Sigmoid colon (tissue), 7 donors: ENCODE data around the gene LAMC3. TPM values are rescaled to one million over a fixed set of nuclear protein-coding genes. Genes with fewer than 3 reads are reported as not detected.

ENCODE experiments used
- DNase-seq: peaks from one replicate; pipeline ENCODE4 v3.0.0-alpha.2; 2019
- H3K27ac ChIP-seq, 4 donors: fragments of 200-600 bp; sonication (generic); one replicate each; pipeline ENCODE4 v1.5.1; 2016 to 2019; ENCODE audit warnings: mild to moderate bottlenecking in 1 of 4
- H3K27me3 ChIP-seq, 3 donors: fragments of 200-600 bp; sonication (generic); one replicate each; pipeline ENCODE4 v1.5.1; 2019; ENCODE audit warnings: mild to moderate bottlenecking in 1 of 3
- H3K36me3 ChIP-seq, 4 donors: fragments of 200-600 bp; sonication (generic); one replicate each; pipeline ENCODE4 v1.5.1; 2016 to 2019
- H3K4me1 ChIP-seq, 4 donors: fragments of 200-600 bp; sonication (generic); one replicate each; pipeline ENCODE4 v1.5.1; 2017 to 2019
- H3K4me3 ChIP-seq, 4 donors: fragments of 200-600 bp; sonication (generic); one replicate each; pipeline ENCODE4 v1.5.1; 2017 to 2019; ENCODE audit warnings: mild to moderate bottlenecking in 2 of 4, moderate library complexity in 1 of 4
- H3K9me3 ChIP-seq, 4 donors: fragments of 200-600 bp in 3 of 4; sonication (generic) in 3 of 4; one replicate each; pipeline versions ENCODE4 v1.5.1 to v1.6.1; 2013 to 2019
- CTCF ChIP-seq, 4 experiments: fragments of 450-650 bp in 3 of 4; fragments of 200-600 bp in 1 of 4; IDR thresholded peaks; one replicate each; pipeline ENCODE4 v1.5.1; 2016 to 2019; ENCODE audit warnings: antibody characterized with exemption in 4 of 4, mild to moderate bottlenecking in 3 of 4, moderate library complexity in 2 of 4
- EP300 ChIP-seq, 4 donors: sonication (generic); formaldehyde crosslinking; IDR thresholded peaks; one replicate each; pipeline ENCODE4 v1.6.1; 2017; ENCODE audit warnings: antibody characterized with exemption in 4 of 4
- POLR2A ChIP-seq, 2 donors: fragments of 450-650 bp; IDR thresholded peaks; one replicate each; pipeline ENCODE4 v1.6.1; 2016; ENCODE audit warnings: antibody characterized with exemption in 2 of 2, mild to moderate bottlenecking in 2 of 2, moderate library complexity in 2 of 2
- POLR2AphosphoS5 ChIP-seq, 4 donors: sonication (generic); formaldehyde crosslinking; IDR thresholded peaks; one replicate each; pipeline ENCODE4 v1.6.1; 2017; ENCODE audit warnings: antibody characterized with exemption in 4 of 4
- WGBS, 2 donors: extraction: QIAGEN DNeasy Blood & Tissue Kit; methylation state at CpG; one replicate each; pipeline ENCODE4 v1.1.7; 2013; 5-methylcytosine and 5-hydroxymethylcytosine counted together
- intact Hi-C: fragments of 100-400 bp; cut with DNase I; formaldehyde crosslinking; loops from one replicate; pipeline ENCODE4 v1.15.1; 2023
- polyA plus RNA-seq, 3 donors: library from polyadenylated mRNA; stranded (reverse); fragments of 200-250 nt; gene quantifications; one replicate each; pipeline ENCODE4 v1.2.3, GENCODE V29; 2013
- total RNA-seq, 4 donors: library from RNA; depleted of rRNA; stranded (reverse); fragments of >200 nt; gene quantifications; one replicate each; pipeline ENCODE4 v1.1.0, GENCODE V29; 2016
- donor health status: healthy with polysubstance abuse.
- donor health status: Bipolar disorder and iron deficiency.
- donor health status: healthy.

LAMC3 gene
- total and polyA plus RNA-seq, 7 donors: under 0.01 to 1.4 (median 0.46) TPM; not detected in 2

- no peak for DNase-seq
- intact Hi-C loops: no loop called here
- no peaks in the 10 kb centered on the region for H3K4me1 ChIP-seq
- H3K4me3 ChIP-seq: no peak overlapping the region
- no peak for TF ChIP-seq CTCF (IDR thresholded peaks at IDR 0.05)
- 74 to 77% methylated on average over 19 of the region's 19 CpGs for WGBS, 2 donors
- no peaks in the 10 kb centered on the region for H3K36me3 ChIP-seq
- H3K27me3 ChIP-seq: peaks cover 0 to 32% (median 17%) of the 10 kb centered on the region in 3 donors
- no peak overlapping the region for H3K27ac ChIP-seq
- H3K9me3 ChIP-seq: no peaks in the 10 kb centered on the region
Measured at GRCh38 chr9:130972957-130973685, 35.9 kb upstream of the LAMC3 start.

DNA sequence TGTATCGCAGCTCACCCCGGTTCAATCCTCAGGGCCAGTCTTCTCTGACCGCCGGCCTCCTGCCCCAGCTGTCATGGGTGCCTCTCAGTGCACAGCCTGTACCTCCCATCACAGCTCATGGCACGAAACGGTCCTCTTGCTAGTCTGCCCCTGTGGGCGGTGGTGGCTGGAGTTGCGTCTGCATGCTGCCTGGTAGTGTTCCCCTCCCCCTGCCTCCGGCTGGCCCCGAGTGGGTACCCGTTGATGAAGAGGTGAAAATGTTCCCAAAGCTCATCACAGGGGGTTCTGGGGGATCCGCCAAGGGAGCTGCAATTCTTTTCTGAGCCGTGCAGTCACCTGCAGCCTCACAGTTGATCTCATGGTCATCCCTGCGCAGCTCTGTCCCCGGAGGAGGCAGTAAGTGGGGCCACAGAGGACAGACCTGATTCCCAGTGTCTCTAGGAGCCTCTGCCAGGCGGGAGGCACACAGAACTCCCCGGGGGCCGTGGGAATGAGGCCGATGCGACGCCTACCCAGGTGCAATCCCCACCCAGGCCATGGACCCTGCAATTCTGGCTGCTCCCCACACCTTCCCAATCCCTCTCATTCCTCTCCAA, 35.2 kb upstream of the LAMC3 start:
- Histone ChIP-seq H3K36me3 (no peaks in the 10 kb centered on the region), H3K4me1 (no peaks in the 10 kb centered on the region), H3K27me3 (peaks cover 0 to 32% (median 17%) of the 10 kb centered on the region in 3 donors), H3K4me3 (no peak overlapping the region), H3K9me3 (no peaks in the 10 kb centered on the region), H3K27ac (no peak overlapping the region)
- DNase-seq: no peak
- intact Hi-C loops: no loop called here
- WGBS, 2 donors: 56 to 67% methylated on average over 21 of the region's 21 CpGs
- no peak for TF ChIP-seq POLR2AphosphoS5 (IDR thresholded peaks at IDR 0.05)
- TF ChIP-seq POLR2A (IDR thresholded peaks at IDR 0.05): no peak
- no peak for TF ChIP-seq CTCF (IDR thresholded peaks at IDR 0.05)

- Histone ChIP-seq H3K9me3 (no peaks in the 10 kb centered on the region), H3K36me3 (no peaks in the 10 kb centered on the region), H3K4me1 (no peaks in the 10 kb centered on the region), H3K27ac (no peak overlapping the region), H3K4me3 (no peak overlapping the region), H3K27me3 (peaks cover 0 to 32% (median 17%) of the 10 kb centered on the region in 3 donors)
- WGBS, 2 donors: 61 to 85% methylated on average over 5 of the region's 5 CpGs
- DNase-seq: no peak
- intact Hi-C loops: no loop called here
- TF ChIP-seq EP300 (IDR thresholded peaks at IDR 0.05): no peak
- no peak for TF ChIP-seq CTCF (IDR thresholded peaks at IDR 0.05)
- TF ChIP-seq POLR2AphosphoS5 (IDR thresholded peaks at IDR 0.05): no peak
- no peak for TF ChIP-seq POLR2A (IDR thresholded peaks at IDR 0.05)
Measured at GRCh38 chr9:130974697-130975096, 34.3 kb upstream of the LAMC3 start.

DNA sequence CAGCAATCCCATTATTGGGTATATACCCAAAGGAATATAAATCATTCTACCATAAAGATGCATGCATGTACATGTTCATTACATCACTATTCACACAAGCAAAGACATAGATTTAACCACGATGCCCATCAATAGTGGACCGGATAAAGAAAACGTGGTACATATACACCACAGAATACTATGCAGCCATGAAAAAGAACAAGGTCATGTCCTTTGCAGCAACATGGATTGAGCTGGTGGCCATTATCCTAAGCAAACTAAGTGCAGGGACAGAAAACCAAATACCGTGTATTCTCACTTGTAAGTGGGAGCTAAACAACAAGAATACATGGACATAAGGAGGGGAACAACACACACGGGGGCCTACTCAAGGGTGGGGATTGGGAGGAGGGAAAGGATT, 33.8 kb upstream of the LAMC3 start:
- Histone ChIP-seq H3K4me1 (no peaks in the 10 kb centered on the region), H3K9me3 (no peaks in the 10 kb centered on the region), H3K4me3 (no peak overlapping the region), H3K27me3 (peaks cover 0 to 32% (median 17%) of the 10 kb centered on the region in 3 donors), H3K27ac (no peak overlapping the region), H3K36me3 (no peaks in the 10 kb centered on the region)
- 88 to 95% methylated on average over 5 of the region's 5 CpGs for WGBS, 2 donors
- intact Hi-C loops: no loop called here
- TF ChIP-seq CTCF (IDR thresholded peaks at IDR 0.05) (no peak), POLR2AphosphoS5 (IDR thresholded peaks at IDR 0.05) (no peak), POLR2A (IDR thresholded peaks at IDR 0.05) (no peak)
- no peak for DNase-seq
